ENCODE results near the gene PTPRN.

GRCh38 chr2:219243291-219243761 is 65.9 kb downstream of the PTPRN start:
- TF ChIP-seq SP4 (IDR thresholded peaks at IDR 0.05; ENCODE audit: low read length) (no peak), CTCF (IDR thresholded peaks at IDR 0.05; ENCODE audit: control extremely low read depth in 1 of 3, insufficient read depth in 1 of 3, low read depth in 1 of 3, low read length in 3 of 3) (no peak), EP300 (IDR thresholded peaks at IDR 0.05; ENCODE audit: borderline replicate concordance in 1 of 2, low read depth in 2 of 2, low read length in 2 of 2) (no peak), E2F6 (IDR thresholded peaks at IDR 0.05) (no peak), CHD7 (IDR thresholded peaks at IDR 0.05; ENCODE audit: insufficient replicate concordance, low read length) (no peak)
